ENCODE data around the gene RGS12. TPM values are rescaled to one million over a fixed set of nuclear protein-coding genes. Genes with fewer than 3 reads are reported as not detected.

Gene RGS12
- polyA plus RNA-seq, 1 of the 3 experiments (the other 2 are of a cell fraction): 18.4 TPM

- Histone ChIP-seq H3K27ac (ENCODE audit: low read depth in 2 of 2, low read length in 1 of 2) (no peak overlapping the region), H3F3A (replicated peaks; ENCODE audit: insufficient read depth) (peaks cover 2% of the 10 kb centered on the region), H3K9me2 (no peaks in the 10 kb centered on the region), H4K20me1 (ENCODE audit: insufficient read depth) (peaks cover 81% of the 10 kb centered on the region), H3K9me3 (no peaks in the 10 kb centered on the region), H3K9ac (no peak overlapping the region), H3K4me1 (ENCODE audit: control insufficient read depth in 1 of 2, insufficient read depth in 2 of 2, low read depth in 1 of 2, low read length in 1 of 2) (peaks cover 16 to 31% of the 10 kb centered on the region in 2 experiments; a peak in 3 of 4 replicates), H3K36me3 (replicated peaks in 1 of 2; ENCODE audit: control insufficient read depth in 1 of 2, insufficient read depth in 2 of 2, low read length in 1 of 2) (no peaks in the 10 kb centered on the region), H2AFZ (ENCODE audit: low read depth) (no peak overlapping the region), H3K79me2 (ENCODE audit: insufficient read depth) (peaks cover 80% of the 10 kb centered on the region), H3K27me3 (ENCODE audit: insufficient read depth) (no peaks in the 10 kb centered on the region), H3K4me3 (ENCODE audit: low read depth in 2 of 2, low read length in 1 of 2) (no peak overlapping the region), H3K4me2 (no peak overlapping the region)
- CTCF ChIA-PET: interaction anchor here (1.2 to 1.7 kb wide), 2 partner anchors 13 to 40 kb away, joined by 4 to 6 read pairs; no protein-coding TSS in a partner anchor
- WGBS (ENCODE audit: low lambda C conversion rate): 96% methylated on average over 8 of the region's 8 CpGs
- TF ChIP-seq, protein P1, sequence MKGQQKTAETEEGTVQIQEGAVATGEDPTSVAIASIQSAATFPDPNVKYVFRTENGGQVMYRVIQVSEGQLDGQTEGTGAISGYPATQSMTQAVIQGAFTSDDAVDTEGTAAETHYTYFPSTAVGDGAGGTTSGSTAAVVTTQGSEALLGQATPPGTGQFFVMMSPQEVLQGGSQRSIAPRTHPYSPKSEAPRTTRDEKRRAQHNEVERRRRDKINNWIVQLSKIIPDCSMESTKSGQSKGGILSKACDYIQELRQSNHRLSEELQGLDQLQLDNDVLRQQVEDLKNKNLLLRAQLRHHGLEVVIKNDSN (IDR thresholded peaks at IDR 0.05; ENCODE audit: borderline replicate concordance, low read depth): no peak
- TF ChIP-seq JUND (IDR thresholded peaks at IDR 0.05): no peak
- DNase-seq: no peak
- POLR2A ChIA-PET: no interaction called here
These were observed 13.6 kb downstream of the RGS12 start for GRCh38 chr4:3306450-3306849.

- Histone ChIP-seq H3K4me2 (no peak overlapping the region), H3K4me3 (ENCODE audit: low read depth in 2 of 2, low read length in 1 of 2) (no peak overlapping the region), H3K27ac (ENCODE audit: low read depth in 2 of 2, low read length in 1 of 2) (no peak overlapping the region), H3K36me3 (replicated peaks in 1 of 2; ENCODE audit: control insufficient read depth in 1 of 2, insufficient read depth in 2 of 2, low read length in 1 of 2) (no peaks in the 10 kb centered on the region), H3K4me1 (ENCODE audit: control insufficient read depth in 1 of 2, insufficient read depth in 2 of 2, low read depth in 1 of 2, low read length in 1 of 2) (peaks cover 16 to 32% of the 10 kb centered on the region in 2 experiments; a peak in 3 of 4 replicates), H2AFZ (ENCODE audit: low read depth) (no peak overlapping the region), H3K9me3 (no peaks in the 10 kb centered on the region), H3K27me3 (ENCODE audit: insufficient read depth) (no peaks in the 10 kb centered on the region), H3F3A (replicated peaks; ENCODE audit: insufficient read depth) (peaks cover 2% of the 10 kb centered on the region), H4K20me1 (ENCODE audit: insufficient read depth) (peaks cover 82% of the 10 kb centered on the region), H3K9me2 (no peaks in the 10 kb centered on the region), H3K9ac (no peak overlapping the region), H3K79me2 (ENCODE audit: insufficient read depth) (peaks cover 79% of the 10 kb centered on the region)
- WGBS (ENCODE audit: low lambda C conversion rate): 98% methylated on average over 20 of the region's 20 CpGs
- TF ChIP-seq RFX5 (IDR thresholded peaks at IDR 0.05; ENCODE audit: low read length): no peak
- no peak for TF ChIP-seq TCF12 (IDR thresholded peaks at IDR 0.05)
- no peak for TF ChIP-seq YY1 (IDR thresholded peaks at IDR 0.05; ENCODE audit: low read depth)
- no peak for TF ChIP-seq RAD21 (IDR thresholded peaks at IDR 0.05; ENCODE audit: low read length)
- no peak for TF ChIP-seq SIN3A (IDR thresholded peaks at IDR 0.05; ENCODE audit: borderline replicate concordance, low read depth, low read length)
- no peak for TF ChIP-seq GATA2 (CRISPR knock-in tag; IDR thresholded peaks at IDR 0.05)
- no peak for TF ChIP-seq MXI1 (IDR thresholded peaks at IDR 0.05; ENCODE audit: low read depth, low read length)
- no peak for DNase-seq
- ChIA-PET POLR2A (no interaction called here), CTCF (interaction anchor here (1.2 to 1.7 kb wide), 2 partner anchors 12 to 39 kb away, joined by 4 to 6 read pairs; no protein-coding TSS in a partner anchor)
These were observed 14.2 kb downstream of the RGS12 start for GRCh38 chr4:3307060-3307459.

DNA sequence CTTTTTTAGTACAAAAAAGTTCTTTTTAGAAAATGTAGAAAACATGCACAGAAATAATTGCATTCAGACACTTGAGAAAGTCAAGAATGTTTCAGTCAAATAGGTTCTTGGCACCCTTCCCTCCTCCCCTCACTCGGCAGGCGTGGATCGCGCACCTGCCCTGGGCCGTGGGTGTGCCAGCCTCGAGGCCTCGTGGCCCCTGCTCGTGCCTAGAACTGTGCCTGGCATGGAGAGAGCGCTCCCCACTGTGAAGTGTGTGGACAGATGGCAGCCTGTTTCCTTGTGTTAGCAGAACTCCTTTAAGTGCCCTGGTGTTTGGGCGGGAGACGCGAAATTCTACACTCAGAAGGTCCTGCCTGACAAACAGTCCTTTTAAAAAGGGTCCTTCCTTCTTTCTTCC lies 14.7 kb downstream of the RGS12 start:
- POLR2A ChIA-PET: no interaction called here
- no peak overlapping the region for H3K4me2 ChIP-seq
- no peak overlapping the region for H3K9ac ChIP-seq
- peaks cover 81% of the 10 kb centered on the region for H3K79me2 ChIP-seq (ENCODE audit: insufficient read depth)
- H3K27me3 ChIP-seq (ENCODE audit: insufficient read depth): no peaks in the 10 kb centered on the region
- WGBS (ENCODE audit: low lambda C conversion rate): 89% methylated on average over 11 of the region's 12 CpGs
- no peaks in the 10 kb centered on the region for H3K9me2 ChIP-seq
- no peak for DNase-seq
- peaks cover 2% of the 10 kb centered on the region for H3F3A ChIP-seq (replicated peaks; ENCODE audit: insufficient read depth)
- CTCF ChIA-PET: interaction anchor here (0.9 kb wide), 1 partner anchor 14 kb away, joined by 3 read pairs; no protein-coding TSS in a partner anchor
- no peaks in the 10 kb centered on the region for H3K36me3 ChIP-seq (replicated peaks in 1 of 2; ENCODE audit: control insufficient read depth in 1 of 2, insufficient read depth in 2 of 2, low read length in 1 of 2)
- peaks cover 16 to 31% of the 10 kb centered on the region in 2 experiments; a peak in 3 of 4 replicates for H3K4me1 ChIP-seq (ENCODE audit: control insufficient read depth in 1 of 2, insufficient read depth in 2 of 2, low read depth in 1 of 2, low read length in 1 of 2)
- H3K27ac ChIP-seq (ENCODE audit: low read depth in 2 of 2, low read length in 1 of 2): no peak overlapping the region
- H3K4me3 ChIP-seq (ENCODE audit: low read depth in 2 of 2, low read length in 1 of 2): no peak overlapping the region
- peaks cover 85% of the 10 kb centered on the region for H4K20me1 ChIP-seq (ENCODE audit: insufficient read depth)
- no peaks in the 10 kb centered on the region for H3K9me3 ChIP-seq
- no peak overlapping the region for H2AFZ ChIP-seq (ENCODE audit: low read depth)
- no peak for TF ChIP-seq ELF1 (IDR thresholded peaks at IDR 0.05)
- TF ChIP-seq EP300 (IDR thresholded peaks at IDR 0.05; ENCODE audit: borderline replicate concordance in 1 of 2, low read depth in 1 of 2, low read length in 1 of 2): no peak
- TF ChIP-seq YY1 (IDR thresholded peaks at IDR 0.05; ENCODE audit: low read depth): no peak
- TF ChIP-seq MEF2A (IDR thresholded peaks at IDR 0.05; ENCODE audit: borderline replicate concordance, low read depth): no peak
- TF ChIP-seq POLR2AphosphoS5 (IDR thresholded peaks at IDR 0.05; ENCODE audit: low read depth, low read length): no peak
- no peak for TF ChIP-seq RXRA (IDR thresholded peaks at IDR 0.05; ENCODE audit: borderline replicate concordance, low read depth)
- TF ChIP-seq ZBTB33 (IDR thresholded peaks at IDR 0.05; ENCODE audit: borderline replicate concordance, low read depth): no peak
- TF ChIP-seq, protein P2, sequence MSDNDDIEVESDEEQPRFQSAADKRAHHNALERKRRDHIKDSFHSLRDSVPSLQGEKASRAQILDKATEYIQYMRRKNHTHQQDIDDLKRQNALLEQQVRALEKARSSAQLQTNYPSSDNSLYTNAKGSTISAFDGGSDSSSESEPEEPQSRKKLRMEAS (IDR thresholded peaks at IDR 0.05; ENCODE audit: low read depth): no peak
- no peak for TF ChIP-seq TEAD4 (IDR thresholded peaks at IDR 0.05; ENCODE audit: borderline replicate concordance, insufficient read depth)
- TF ChIP-seq CHD2 (IDR thresholded peaks at IDR 0.05; ENCODE audit: low read length, partially characterized antibody): no peak
- TF ChIP-seq NRF1 (IDR thresholded peaks at IDR 0.05; ENCODE audit: low read depth, low read length): no peak
- TF ChIP-seq TAF1 (IDR thresholded peaks at IDR 0.05; ENCODE audit: borderline replicate concordance, low read depth, low read length): no peak
- TF ChIP-seq RCOR1 (IDR thresholded peaks at IDR 0.05; ENCODE audit: low read length): no peak
- no peak for TF ChIP-seq SIN3A (IDR thresholded peaks at IDR 0.05; ENCODE audit: borderline replicate concordance, low read depth, low read length)
- TF ChIP-seq RFX5 (IDR thresholded peaks at IDR 0.05; ENCODE audit: low read length): no peak
- no peak for TF ChIP-seq EZH2phosphoT487 (IDR thresholded peaks at IDR 0.05; ENCODE audit: borderline replicate concordance, low read depth)

Data from SK-N-SH (cell line).